HG02981 (cell line): ENCODE measurements around the gene TCP10L.

Experiments used
- ATAC-seq: cut with Tn5 transposase; IDR thresholded peaks from one replicate; pipeline ENCODE4 v1.9.1; 2021; ENCODE audit warnings: mild to moderate bottlenecking, moderate library complexity; ENCODE audit not compliant: unreplicated experiment

The TCP10L gene

GRCh38 chr21:32525282-32525681 lies 60.0 kb downstream of the TCP10L start:
- no peak for ATAC-seq

GRCh38 chr21:32523988-32524719 lies 61.2 kb downstream of the TCP10L start:
- no peak for ATAC-seq
